Measurements from ENCODE around the gene NNAT.

- no peak for TF ChIP-seq YY1 (IDR thresholded peaks at IDR 0.05; ENCODE audit: insufficient read depth, insufficient read length)
- TF ChIP-seq ZNF274 (IDR thresholded peaks at IDR 0.05; ENCODE audit: low read depth, low read length): no peak
- no peak for TF ChIP-seq SUZ12 (IDR thresholded peaks at IDR 0.05; ENCODE audit: extremely low read depth, insufficient read depth, insufficient read length)
Measured at GRCh38 chr20:37559312-37560027, 38.4 kb downstream of the NNAT start.

All from NT2/D1 (cell line).